ENCODE data around the gene FRMD4B. TPM values are rescaled to one million over a fixed set of nuclear protein-coding genes. Genes with fewer than 3 reads are reported as not detected.

FRMD4B gene
- total RNA-seq, 1 experiment from 2014 or later = 0.90 TPM

DNA sequence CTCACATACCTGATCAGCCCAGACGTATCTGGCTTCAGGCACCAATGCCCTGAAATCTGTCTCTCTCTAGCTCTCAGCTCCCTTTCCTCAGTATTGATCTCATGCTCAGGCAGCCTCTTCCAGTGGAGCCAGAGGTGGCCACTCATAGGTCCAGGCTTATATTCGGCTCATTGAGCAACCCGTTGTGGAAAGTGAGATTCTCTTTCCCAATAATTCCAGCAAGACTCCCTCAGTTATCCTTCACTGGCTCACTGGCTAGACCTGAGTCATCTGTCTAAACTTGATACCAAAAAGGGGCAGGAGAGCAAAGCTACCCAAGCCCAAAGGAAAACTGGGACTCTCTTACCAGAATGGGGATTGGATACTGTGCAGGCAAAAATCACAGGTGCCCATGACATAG, 33.4 kb upstream of the FRMD4B start:
- Histone ChIP-seq H3K4me1 (ENCODE audit: control insufficient read depth, insufficient read depth, low read length) (no peaks in the 10 kb centered on the region), H3K27me3 (ENCODE audit: control insufficient read depth, insufficient read depth, low read length) (no peaks in the 10 kb centered on the region), H3K36me3 (ENCODE audit: control insufficient read depth, insufficient read depth, low read length) (no peaks in the 10 kb centered on the region), H3K27ac (ENCODE audit: low read length) (no peak overlapping the region), H3K9me3 (ENCODE audit: control insufficient read depth, insufficient read depth, low read depth, low read length) (no peaks in the 10 kb centered on the region), H3K4me3 (ENCODE audit: low read depth in 2 of 2, low read length in 2 of 2) (no peak overlapping the region)
- intact Hi-C loops (cut with micrococcal nuclease; ENCODE audit: unreplicated experiment) = no loop called here
- TF ChIP-seq, protein P1, sequence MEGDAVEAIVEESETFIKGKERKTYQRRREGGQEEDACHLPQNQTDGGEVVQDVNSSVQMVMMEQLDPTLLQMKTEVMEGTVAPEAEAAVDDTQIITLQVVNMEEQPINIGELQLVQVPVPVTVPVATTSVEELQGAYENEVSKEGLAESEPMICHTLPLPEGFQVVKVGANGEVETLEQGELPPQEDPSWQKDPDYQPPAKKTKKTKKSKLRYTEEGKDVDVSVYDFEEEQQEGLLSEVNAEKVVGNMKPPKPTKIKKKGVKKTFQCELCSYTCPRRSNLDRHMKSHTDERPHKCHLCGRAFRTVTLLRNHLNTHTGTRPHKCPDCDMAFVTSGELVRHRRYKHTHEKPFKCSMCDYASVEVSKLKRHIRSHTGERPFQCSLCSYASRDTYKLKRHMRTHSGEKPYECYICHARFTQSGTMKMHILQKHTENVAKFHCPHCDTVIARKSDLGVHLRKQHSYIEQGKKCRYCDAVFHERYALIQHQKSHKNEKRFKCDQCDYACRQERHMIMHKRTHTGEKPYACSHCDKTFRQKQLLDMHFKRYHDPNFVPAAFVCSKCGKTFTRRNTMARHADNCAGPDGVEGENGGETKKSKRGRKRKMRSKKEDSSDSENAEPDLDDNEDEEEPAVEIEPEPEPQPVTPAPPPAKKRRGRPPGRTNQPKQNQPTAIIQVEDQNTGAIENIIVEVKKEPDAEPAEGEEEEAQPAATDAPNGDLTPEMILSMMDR (IDR thresholded peaks at IDR 0.05) = no peak
- TF ChIP-seq TCF7L2 (IDR thresholded peaks at IDR 0.05; ENCODE audit: low read depth, low read length) = no peak
- TF ChIP-seq, protein P2, sequence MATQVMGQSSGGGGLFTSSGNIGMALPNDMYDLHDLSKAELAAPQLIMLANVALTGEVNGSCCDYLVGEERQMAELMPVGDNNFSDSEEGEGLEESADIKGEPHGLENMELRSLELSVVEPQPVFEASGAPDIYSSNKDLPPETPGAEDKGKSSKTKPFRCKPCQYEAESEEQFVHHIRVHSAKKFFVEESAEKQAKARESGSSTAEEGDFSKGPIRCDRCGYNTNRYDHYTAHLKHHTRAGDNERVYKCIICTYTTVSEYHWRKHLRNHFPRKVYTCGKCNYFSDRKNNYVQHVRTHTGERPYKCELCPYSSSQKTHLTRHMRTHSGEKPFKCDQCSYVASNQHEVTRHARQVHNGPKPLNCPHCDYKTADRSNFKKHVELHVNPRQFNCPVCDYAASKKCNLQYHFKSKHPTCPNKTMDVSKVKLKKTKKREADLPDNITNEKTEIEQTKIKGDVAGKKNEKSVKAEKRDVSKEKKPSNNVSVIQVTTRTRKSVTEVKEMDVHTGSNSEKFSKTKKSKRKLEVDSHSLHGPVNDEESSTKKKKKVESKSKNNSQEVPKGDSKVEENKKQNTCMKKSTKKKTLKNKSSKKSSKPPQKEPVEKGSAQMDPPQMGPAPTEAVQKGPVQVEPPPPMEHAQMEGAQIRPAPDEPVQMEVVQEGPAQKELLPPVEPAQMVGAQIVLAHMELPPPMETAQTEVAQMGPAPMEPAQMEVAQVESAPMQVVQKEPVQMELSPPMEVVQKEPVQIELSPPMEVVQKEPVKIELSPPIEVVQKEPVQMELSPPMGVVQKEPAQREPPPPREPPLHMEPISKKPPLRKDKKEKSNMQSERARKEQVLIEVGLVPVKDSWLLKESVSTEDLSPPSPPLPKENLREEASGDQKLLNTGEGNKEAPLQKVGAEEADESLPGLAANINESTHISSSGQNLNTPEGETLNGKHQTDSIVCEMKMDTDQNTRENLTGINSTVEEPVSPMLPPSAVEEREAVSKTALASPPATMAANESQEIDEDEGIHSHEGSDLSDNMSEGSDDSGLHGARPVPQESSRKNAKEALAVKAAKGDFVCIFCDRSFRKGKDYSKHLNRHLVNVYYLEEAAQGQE (IDR thresholded peaks at IDR 0.05; ENCODE audit: insufficient read depth in 1 of 2, low read depth in 2 of 2, low read length in 1 of 2) = no peak
- TF ChIP-seq POLR2AphosphoS5 (IDR thresholded peaks at IDR 0.05; ENCODE audit: low read depth, low read length) = no peak
- TF ChIP-seq SIN3A (IDR thresholded peaks at IDR 0.05; ENCODE audit: borderline replicate concordance, insufficient read depth, low read depth, low read length) = no peak
- in situ Hi-C loops (cut with HindIII; ENCODE audit: low pct_unique_long_range_greater_than_20kb, low sequenced_read_pairs) = no loop called here
- DNase-seq (ENCODE audit: low read depth, low spot score) (no peak), ATAC-seq (no peak)
- no TSS peak for BruUV-seq (replicated peaks)
- CTCF ChIA-PET = no interaction called here
- POLR2A ChIA-PET = no interaction called here

DNA sequence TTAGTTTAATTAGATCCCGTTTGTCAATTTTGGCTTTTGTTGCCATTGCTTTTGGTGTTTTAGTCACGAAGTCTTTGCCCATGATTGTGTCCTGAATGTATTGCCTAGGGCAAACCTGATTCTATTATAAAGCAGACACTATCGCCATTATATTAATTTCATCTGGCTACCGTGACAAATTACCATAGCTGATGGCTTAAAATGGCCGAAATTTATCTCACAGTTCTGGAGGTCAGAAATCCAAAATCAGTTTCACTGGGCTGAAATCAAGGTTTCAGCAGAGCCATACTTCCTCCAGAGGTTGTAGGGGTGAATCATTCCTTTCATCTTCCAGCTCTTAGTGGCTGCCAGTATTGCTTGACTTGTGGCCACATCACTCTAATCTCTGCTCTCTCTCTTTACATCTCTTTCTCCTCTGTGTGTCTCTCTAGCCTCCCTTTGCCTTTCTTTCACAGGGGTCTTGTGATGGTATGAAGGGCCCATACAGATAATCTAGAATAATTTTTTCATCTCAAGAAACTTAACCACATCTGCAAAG, 31.7 kb upstream of the FRMD4B start:
- Histone ChIP-seq H3K27ac (ENCODE audit: low read length) (no peak overlapping the region), H3K4me3 (ENCODE audit: low read depth in 2 of 2, low read length in 2 of 2) (no peak overlapping the region), H3K4me1 (ENCODE audit: control insufficient read depth, insufficient read depth, low read length) (no peaks in the 10 kb centered on the region), H3K9me3 (ENCODE audit: control insufficient read depth, insufficient read depth, low read depth, low read length) (no peaks in the 10 kb centered on the region), H3K36me3 (ENCODE audit: control insufficient read depth, insufficient read depth, low read length) (no peaks in the 10 kb centered on the region), H3K27me3 (ENCODE audit: control insufficient read depth, insufficient read depth, low read length) (no peaks in the 10 kb centered on the region)
- DNase-seq (ENCODE audit: low read depth, low spot score) (no peak), ATAC-seq (no peak)
- POLR2A ChIA-PET = no interaction called here
- no peak for TF ChIP-seq SIN3A (IDR thresholded peaks at IDR 0.05; ENCODE audit: borderline replicate concordance, insufficient read depth, low read depth, low read length)
- TF ChIP-seq POLR2AphosphoS5 (IDR thresholded peaks at IDR 0.05; ENCODE audit: low read depth, low read length) = no peak
- TF ChIP-seq, protein P2 (IDR thresholded peaks at IDR 0.05; ENCODE audit: insufficient read depth in 1 of 2, low read depth in 2 of 2, low read length in 1 of 2) = no peak
- TF ChIP-seq TCF7L2 (IDR thresholded peaks at IDR 0.05; ENCODE audit: low read depth, low read length) = no peak
- TF ChIP-seq, protein P1 (IDR thresholded peaks at IDR 0.05) = no peak
- intact Hi-C loops (cut with micrococcal nuclease; ENCODE audit: unreplicated experiment) = no loop called here
- no TSS peak for BruUV-seq (replicated peaks)
- CTCF ChIA-PET = no interaction called here
- in situ Hi-C loops (cut with HindIII; ENCODE audit: low pct_unique_long_range_greater_than_20kb, low sequenced_read_pairs) = no loop called here
